ENCODE measurements around the gene ZNF575.

GRCh38 chr19:43525836-43526771 lies 6.9 kb upstream of the ZNF575 start:
- TF ChIP-seq CTCF (IDR thresholded peaks at IDR 0.05; ENCODE audit: extremely low read depth in 1 of 2, insufficient read depth in 1 of 2, low read depth in 1 of 2, low read length in 2 of 2) (no peak), MYC (IDR thresholded peaks at IDR 0.05; ENCODE audit: low read depth, low read length) (no peak), POLR2A (IDR thresholded peaks at IDR 0.05; ENCODE audit: low read depth, low read length) (no peak), POLR2AphosphoS5 (IDR thresholded peaks at IDR 0.05; ENCODE audit: insufficient read depth, low read depth, low read length) (no peak), FOS (IDR thresholded peaks at IDR 0.05; ENCODE audit: borderline replicate concordance, insufficient read depth, low read length) (no peak), JUN (IDR thresholded peaks at IDR 0.05; ENCODE audit: borderline replicate concordance, insufficient read depth, insufficient read length, low read depth) (no peak), EZH2 (IDR thresholded peaks at IDR 0.05; ENCODE audit: borderline replicate concordance, low read depth, low read length, severe bottlenecking) (no peak), MAX (IDR thresholded peaks at IDR 0.05; ENCODE audit: insufficient read depth, insufficient read length) (no peak), GATA2 (IDR thresholded peaks at IDR 0.05; ENCODE audit: insufficient read depth, insufficient read length, low read depth, low read length) (no peak)

Data from endothelial cell of umbilical vein (primary cell).